CD4-positive, alpha-beta T cell treated with Interleukin-2 at 100 ng/mL for 4 hours (primary cell): Measurements from ENCODE around the gene BTNL2.
"Not testable (repeated sequence)": the region's sequence is repeated elsewhere in the genome, so short reads cannot be mapped to it uniquely, and the experiment has no call there.

Experiments used
- DNase-seq: peaks from one replicate; pipeline ENCODE4 v3.0.0-alpha.2; 2020; ENCODE audit warnings: low spot score

The BTNL2 gene

GRCh38 chr6:32369660-32370059 lies 37.3 kb downstream of the BTNL2 start:
- no peak for DNase-seq

- DNase-seq, result no peak
Measured at GRCh38 chr6:32367644-32368043, 39.3 kb downstream of the BTNL2 start.

- not testable (repeated sequence) for DNase-seq
Measured at GRCh38 chr6:32359225-32359624, 47.8 kb downstream of the BTNL2 start.

- DNase-seq, result not testable (repeated sequence)
Measured at GRCh38 chr6:32358548-32358947, 48.4 kb downstream of the BTNL2 start.

GRCh38 chr6:32355018-32355417 lies 52.0 kb downstream of the BTNL2 start:
- no peak for DNase-seq

GRCh38 chr6:32353348-32353747 lies 53.6 kb downstream of the BTNL2 start:
- DNase-seq, result no peak
